ENCODE data around the gene MCTP1. TPM values are rescaled to one million over a fixed set of nuclear protein-coding genes. Genes with fewer than 3 reads are reported as not detected.
"Not testable (repeated sequence)": the region's sequence is repeated elsewhere in the genome, so short reads cannot be mapped to it uniquely, and the experiment has no call there.

Gene MCTP1
- total RNA-seq, 2 donors from 2014 or later, result not detected

DNA sequence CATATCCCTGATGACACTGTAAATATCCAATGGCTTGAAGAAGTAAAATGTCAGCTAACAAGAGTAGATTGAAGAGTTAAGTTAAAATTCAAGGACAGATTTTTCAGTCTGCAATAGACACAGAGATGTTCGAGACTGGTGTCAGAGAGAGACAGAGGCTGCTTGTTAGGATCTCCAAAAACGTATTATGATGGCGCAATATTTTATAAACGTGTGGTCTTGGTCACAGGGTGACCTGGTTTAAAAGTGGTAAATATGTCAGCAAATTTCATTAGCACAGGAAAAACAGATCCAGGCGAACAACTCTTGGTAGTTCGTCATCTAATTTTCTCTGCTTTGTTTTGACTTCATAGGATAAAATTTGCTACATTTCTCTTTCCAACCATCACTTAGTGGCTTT is 317.4 kb downstream of the MCTP1 start:
- Mint-ChIP-seq H3K9me3 (no peaks in the 10 kb centered on the region), H3K4me3 (no peak overlapping the region), H3K36me3 (ENCODE audit: low read depth) (no peaks in the 10 kb centered on the region), H3K27ac (no peak overlapping the region), H3K4me1 (no peaks in the 10 kb centered on the region), H3K27me3 (no peaks in the 10 kb centered on the region)
- no peak for ATAC-seq (replicated peaks)

DNA sequence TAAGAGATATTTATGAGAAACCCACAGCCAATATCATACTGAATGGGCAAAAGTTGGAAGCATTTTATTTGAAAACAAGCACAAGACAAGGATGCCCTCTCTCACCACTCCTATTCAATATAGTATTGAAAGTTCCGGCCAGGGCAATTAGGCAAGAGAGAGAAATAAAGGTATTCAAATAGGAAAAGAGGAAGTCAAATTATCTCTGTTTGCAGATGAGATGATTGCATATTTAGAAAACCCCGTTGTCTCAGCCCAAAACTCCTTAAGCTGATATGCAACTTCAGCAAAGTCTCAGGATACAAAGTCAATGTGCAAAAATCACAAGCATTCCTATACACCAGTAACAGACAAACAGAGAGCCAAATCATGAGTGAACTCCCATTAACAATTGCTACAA is 325.6 kb downstream of the MCTP1 start:
- not testable (repeated sequence) for H3K9me3 Mint-ChIP-seq; H3K36me3 Mint-ChIP-seq (ENCODE audit: low read depth); H3K27ac Mint-ChIP-seq; H3K4me1 Mint-ChIP-seq; ATAC-seq (replicated peaks); H3K4me3 Mint-ChIP-seq; H3K27me3 Mint-ChIP-seq

DNA sequence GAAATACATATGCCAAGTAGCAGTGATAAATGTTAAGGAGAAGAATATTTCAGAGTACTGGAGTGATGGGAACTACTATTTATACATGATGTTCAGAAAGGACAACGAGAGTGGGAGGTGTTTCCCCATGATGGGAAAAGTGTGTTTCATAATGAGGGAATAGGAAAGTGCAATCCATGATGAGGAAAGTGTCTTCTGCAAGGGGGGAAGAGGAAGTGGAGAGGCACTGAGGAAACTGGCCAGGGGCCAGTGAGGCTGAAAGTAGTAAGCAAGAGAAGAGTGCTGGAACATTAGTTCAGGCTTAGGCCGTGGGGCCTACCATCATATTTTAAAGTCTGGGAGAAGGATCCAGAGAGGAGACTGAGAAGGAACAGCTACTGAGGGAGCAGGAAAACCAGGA is 339.2 kb downstream of the MCTP1 start:
- no peaks in the 10 kb centered on the region for H3K4me1 Mint-ChIP-seq
- no peaks in the 10 kb centered on the region for H3K9me3 Mint-ChIP-seq
- no peak overlapping the region for H3K4me3 Mint-ChIP-seq

DNA sequence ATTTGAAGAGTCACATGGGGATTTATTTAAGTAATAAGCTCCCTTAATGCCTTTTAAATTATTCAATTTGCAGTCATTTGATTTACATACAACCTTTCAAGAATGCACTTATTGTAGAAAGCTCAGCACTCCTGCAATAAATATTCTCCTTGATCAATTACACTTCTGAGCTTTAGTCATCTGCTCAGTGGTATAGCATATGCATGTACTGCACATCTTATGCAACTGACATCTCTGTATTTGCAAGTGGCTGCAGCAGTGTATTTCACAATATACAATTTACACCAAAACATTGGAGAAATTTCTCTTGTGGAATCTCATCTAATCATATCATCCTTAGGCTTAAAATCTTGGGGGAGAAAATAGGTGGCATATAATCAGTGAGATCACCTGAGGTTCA is 340.7 kb downstream of the MCTP1 start:
- H3K4me1 Mint-ChIP-seq, result no peaks in the 10 kb centered on the region
- no peak overlapping the region for H3K27ac Mint-ChIP-seq
- ATAC-seq (replicated peaks), result no peak
- H3K27me3 Mint-ChIP-seq, result no peaks in the 10 kb centered on the region
- H3K9me3 Mint-ChIP-seq, result no peaks in the 10 kb centered on the region
- H3K4me3 Mint-ChIP-seq, result no peak overlapping the region
- no peaks in the 10 kb centered on the region for H3K36me3 Mint-ChIP-seq (ENCODE audit: low read depth)

More for the DNA sequence above, 339.2 kb downstream of the MCTP1 start:
- H3K27me3 Mint-ChIP-seq, result no peaks in the 10 kb centered on the region
- no peak for ATAC-seq (replicated peaks)
- no peaks in the 10 kb centered on the region for H3K36me3 Mint-ChIP-seq (ENCODE audit: low read depth)
- no peak overlapping the region for H3K27ac Mint-ChIP-seq

DNA sequence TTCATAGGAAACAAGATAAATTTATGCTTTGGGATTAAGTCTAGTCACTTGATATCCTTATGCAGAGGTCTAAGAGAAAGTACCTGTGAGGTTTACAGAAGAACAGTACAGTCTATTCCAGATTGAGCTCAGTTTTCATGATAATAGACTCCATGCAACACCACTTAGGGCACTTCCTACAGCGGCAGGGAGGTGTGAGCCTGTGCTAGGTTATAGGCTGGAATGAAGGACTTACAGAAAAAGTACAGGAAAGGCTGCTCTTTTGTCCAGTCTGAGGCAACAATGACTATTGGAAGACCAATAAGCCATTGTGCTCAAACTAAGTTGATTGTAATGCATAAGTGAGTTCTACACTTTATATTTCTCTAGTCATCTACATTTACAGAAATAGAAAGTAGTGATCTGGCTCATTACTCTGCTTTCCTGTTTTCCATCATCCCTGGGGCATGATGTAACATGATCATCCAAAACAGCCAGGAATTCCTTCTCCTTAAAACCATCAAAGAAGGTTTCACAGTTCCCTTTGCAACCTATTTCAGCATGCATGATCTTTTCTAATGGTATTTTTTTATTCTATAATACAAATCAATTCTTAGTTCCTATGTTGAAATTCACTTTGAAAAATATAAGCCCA is 343.7 kb downstream of the MCTP1 start:
- Mint-ChIP-seq H3K27me3 (peaks cover 8% of the 10 kb centered on the region), H3K4me1 (no peaks in the 10 kb centered on the region), H3K9me3 (no peaks in the 10 kb centered on the region), H3K4me3 (no peak overlapping the region), H3K36me3 (ENCODE audit: low read depth) (no peaks in the 10 kb centered on the region), H3K27ac (no peak overlapping the region)
- no peak for ATAC-seq (replicated peaks)

DNA sequence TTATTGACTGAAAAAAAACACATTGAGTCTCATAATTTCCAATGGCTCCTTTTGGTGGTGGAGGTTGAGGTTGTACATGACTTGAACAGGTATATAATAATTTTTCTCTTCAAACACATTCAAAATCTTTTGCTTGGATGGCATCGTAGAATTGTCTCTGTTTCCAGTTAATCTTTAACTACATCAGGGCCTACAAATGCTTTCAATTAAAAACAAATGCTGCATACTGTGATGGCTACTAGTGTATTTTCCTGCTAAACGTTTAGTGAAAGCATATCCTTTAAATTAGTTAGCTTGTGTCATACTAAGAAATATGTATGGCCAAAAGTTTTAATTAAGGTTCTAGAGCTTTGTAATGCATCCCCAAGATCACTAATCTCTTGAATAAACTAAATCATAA is 352.6 kb downstream of the MCTP1 start:
- Mint-ChIP-seq H3K27ac (no peak overlapping the region), H3K36me3 (ENCODE audit: low read depth) (no peaks in the 10 kb centered on the region), H3K4me1 (no peaks in the 10 kb centered on the region), H3K27me3 (no peaks in the 10 kb centered on the region), H3K9me3 (no peaks in the 10 kb centered on the region), H3K4me3 (no peak overlapping the region)
- ATAC-seq (replicated peaks), result no peak

DNA sequence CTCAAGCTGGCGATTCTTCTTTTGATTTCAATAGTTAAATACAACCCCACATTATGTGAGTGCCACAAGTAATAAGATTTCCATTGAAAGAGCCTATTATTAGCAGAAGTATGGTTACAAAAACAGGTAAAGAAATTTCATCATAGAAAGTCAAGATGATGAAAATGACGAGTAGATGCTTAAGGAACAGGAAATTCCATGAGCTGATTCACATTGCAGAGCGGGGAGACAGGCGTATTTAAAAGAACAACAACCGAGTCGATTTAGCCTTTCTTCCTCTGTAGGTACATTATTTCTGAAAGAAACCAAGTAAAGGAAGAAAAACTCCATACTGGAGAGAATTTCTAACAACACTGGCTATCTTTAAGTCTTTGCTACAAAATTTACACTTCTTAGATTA is 356.0 kb downstream of the MCTP1 start:
- Mint-ChIP-seq H3K27ac (no peak overlapping the region), H3K4me1 (no peaks in the 10 kb centered on the region), H3K4me3 (no peak overlapping the region), H3K36me3 (ENCODE audit: low read depth) (no peaks in the 10 kb centered on the region), H3K9me3 (no peaks in the 10 kb centered on the region), H3K27me3 (peaks cover 3% of the 10 kb centered on the region)
- no peak for ATAC-seq (replicated peaks)

DNA sequence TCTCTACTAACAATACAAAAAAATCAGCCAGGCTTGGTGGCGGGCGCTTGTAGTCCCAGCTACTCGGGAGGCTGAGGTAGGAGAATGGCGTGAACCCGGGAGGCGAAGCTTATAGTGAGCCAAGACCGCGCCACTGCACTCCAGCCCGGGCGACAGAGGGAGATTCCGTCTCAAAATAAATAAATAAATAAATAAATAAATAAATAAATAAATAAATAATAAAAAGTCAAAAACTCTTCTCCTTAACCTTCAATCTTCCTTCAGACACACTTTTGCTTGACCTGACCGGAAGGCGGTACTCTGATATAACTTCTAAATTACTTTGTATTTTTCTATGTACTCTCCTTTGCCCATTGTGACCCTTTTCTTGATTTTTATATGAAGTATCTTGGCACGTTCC is 364.3 kb downstream of the MCTP1 start:
- Mint-ChIP-seq H3K4me3 (no peak overlapping the region), H3K36me3 (ENCODE audit: low read depth) (no peaks in the 10 kb centered on the region), H3K9me3 (no peaks in the 10 kb centered on the region), H3K4me1 (no peaks in the 10 kb centered on the region), H3K27ac (no peak overlapping the region), H3K27me3 (peaks cover 3% of the 10 kb centered on the region)
- no peak for ATAC-seq (replicated peaks)

DNA sequence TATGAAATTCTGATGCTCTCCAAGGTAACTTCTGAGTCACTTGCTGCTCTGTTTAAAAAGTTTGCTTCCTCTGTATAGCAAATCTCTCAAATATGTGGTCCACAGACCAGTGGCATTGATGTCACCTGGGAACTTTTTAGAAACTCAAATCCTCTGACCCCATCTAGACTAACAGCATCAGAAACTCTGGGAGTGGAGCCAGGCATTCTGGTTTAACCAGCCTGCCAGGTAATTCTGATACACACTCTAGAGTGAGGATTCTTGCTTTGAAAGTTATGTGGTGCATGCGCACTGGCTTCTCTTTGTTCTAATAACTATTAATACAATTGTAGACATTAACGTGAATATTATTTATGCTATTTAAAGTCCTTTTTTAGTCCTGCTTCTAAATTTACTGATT is 368.3 kb downstream of the MCTP1 start:
- no peaks in the 10 kb centered on the region for H3K36me3 Mint-ChIP-seq (ENCODE audit: low read depth)
- no peak for ATAC-seq (replicated peaks)
- peaks cover 5% of the 10 kb centered on the region for H3K27me3 Mint-ChIP-seq
- no peaks in the 10 kb centered on the region for H3K9me3 Mint-ChIP-seq
- H3K4me1 Mint-ChIP-seq, result no peaks in the 10 kb centered on the region
- no peak overlapping the region for H3K27ac Mint-ChIP-seq
- H3K4me3 Mint-ChIP-seq, result no peak overlapping the region

DNA sequence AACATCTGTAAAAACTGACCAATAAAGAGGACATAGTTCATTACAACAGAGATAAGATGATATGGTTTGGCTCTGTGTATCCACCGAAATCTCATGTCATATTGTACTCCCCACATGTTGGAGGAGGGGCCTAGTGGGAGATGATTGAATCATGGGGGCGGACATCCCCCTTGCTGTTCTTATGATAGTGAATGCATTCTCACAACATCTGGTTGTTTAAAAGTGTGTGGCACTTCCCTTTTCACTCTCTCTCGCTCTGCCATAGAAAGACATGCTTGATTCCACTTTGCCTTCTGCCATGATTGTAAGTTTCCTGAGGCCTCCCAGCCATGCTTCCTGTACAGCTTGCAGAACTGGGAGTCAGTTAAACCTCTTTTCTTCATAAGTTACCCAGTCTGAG is 373.6 kb downstream of the MCTP1 start:
- Mint-ChIP-seq H3K4me3 (no peak overlapping the region), H3K27me3 (peaks cover 3% of the 10 kb centered on the region), H3K9me3 (no peaks in the 10 kb centered on the region), H3K4me1 (no peaks in the 10 kb centered on the region), H3K36me3 (ENCODE audit: low read depth) (no peaks in the 10 kb centered on the region), H3K27ac (no peak overlapping the region)
- ATAC-seq (replicated peaks), result no peak

DNA sequence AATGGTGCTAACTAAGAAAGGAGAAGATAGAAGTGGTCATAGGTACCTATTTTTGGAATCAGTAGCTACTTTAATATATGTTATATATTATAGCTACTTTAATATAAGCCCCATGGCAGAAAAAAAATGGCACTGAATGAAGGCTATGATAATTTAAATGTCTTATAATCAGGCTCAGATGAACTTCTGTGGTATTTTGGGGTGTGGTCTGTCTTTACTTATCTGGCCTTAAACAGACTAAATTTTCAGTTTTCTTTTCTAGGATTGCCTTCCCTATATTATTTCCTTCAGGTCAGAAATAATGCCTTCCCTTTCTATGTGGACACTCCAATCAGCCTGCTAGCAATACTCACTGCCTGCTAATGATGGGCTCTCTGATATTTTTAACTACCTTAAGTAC is 374.2 kb downstream of the MCTP1 start:
- no peaks in the 10 kb centered on the region for H3K4me1 Mint-ChIP-seq
- H3K27me3 Mint-ChIP-seq, result peaks cover 3% of the 10 kb centered on the region
- no peaks in the 10 kb centered on the region for H3K36me3 Mint-ChIP-seq (ENCODE audit: low read depth)
- ATAC-seq (replicated peaks), result no peak
- H3K4me3 Mint-ChIP-seq, result no peak overlapping the region
- H3K27ac Mint-ChIP-seq, result no peak overlapping the region
- H3K9me3 Mint-ChIP-seq, result no peaks in the 10 kb centered on the region

DNA sequence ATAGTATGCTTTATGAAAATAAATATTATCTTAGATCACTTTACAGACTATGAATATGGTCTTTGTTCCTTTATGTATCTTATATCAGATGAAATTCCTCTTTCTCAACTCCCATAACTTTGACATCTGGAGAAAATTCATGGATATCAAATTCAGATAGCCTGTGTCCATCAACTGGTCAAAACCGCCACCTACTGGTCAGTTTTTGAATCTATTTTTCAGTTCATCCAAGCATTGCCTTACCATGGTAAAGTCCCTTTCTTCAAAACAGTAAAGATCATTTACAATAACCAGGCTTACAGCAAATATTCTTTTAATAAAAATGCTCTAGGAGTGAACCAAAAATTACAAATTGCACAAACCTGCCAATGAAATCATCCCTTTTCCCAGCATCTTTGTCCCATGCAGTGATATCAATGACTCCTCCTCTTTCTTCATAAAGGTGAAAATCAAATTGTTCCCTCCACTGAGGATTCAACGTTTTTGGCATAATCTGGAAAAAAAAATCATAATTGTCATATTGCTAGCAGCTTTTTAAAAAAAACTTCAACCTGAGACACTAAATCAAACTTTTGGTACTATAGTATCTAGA is 375.9 kb downstream of the MCTP1 start:
- H3K27me3 Mint-ChIP-seq, result no peaks in the 10 kb centered on the region
- ATAC-seq (replicated peaks), result no peak
- no peaks in the 10 kb centered on the region for H3K36me3 Mint-ChIP-seq (ENCODE audit: low read depth)
- H3K4me3 Mint-ChIP-seq, result no peak overlapping the region
- H3K9me3 Mint-ChIP-seq, result no peaks in the 10 kb centered on the region
- H3K27ac Mint-ChIP-seq, result no peak overlapping the region
- H3K4me1 Mint-ChIP-seq, result no peaks in the 10 kb centered on the region

DNA sequence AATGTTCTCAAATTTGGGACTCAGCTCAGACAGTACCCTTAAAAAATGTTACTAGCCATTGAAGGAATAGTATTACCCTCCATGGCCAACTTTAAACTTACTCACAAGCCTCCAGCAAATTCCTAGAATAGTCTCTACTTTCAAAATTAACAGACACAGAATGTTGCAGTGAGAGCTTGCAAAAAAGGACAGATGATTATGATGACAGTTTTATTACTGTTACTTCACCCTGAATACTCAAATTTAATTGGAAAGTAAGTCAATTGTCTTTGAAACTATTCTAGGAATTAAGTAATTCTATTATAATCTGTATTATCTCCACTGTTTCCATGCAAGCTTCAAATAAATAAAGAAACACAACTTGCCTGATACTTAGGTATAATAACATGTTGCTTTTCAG is 378.1 kb downstream of the MCTP1 start:
- ATAC-seq (replicated peaks), result no peak
- H3K4me3 Mint-ChIP-seq, result no peak overlapping the region
- no peaks in the 10 kb centered on the region for H3K9me3 Mint-ChIP-seq
- no peaks in the 10 kb centered on the region for H3K4me1 Mint-ChIP-seq
- no peak overlapping the region for H3K27ac Mint-ChIP-seq
- H3K36me3 Mint-ChIP-seq (ENCODE audit: low read depth), result no peaks in the 10 kb centered on the region
- H3K27me3 Mint-ChIP-seq, result no peaks in the 10 kb centered on the region

DNA sequence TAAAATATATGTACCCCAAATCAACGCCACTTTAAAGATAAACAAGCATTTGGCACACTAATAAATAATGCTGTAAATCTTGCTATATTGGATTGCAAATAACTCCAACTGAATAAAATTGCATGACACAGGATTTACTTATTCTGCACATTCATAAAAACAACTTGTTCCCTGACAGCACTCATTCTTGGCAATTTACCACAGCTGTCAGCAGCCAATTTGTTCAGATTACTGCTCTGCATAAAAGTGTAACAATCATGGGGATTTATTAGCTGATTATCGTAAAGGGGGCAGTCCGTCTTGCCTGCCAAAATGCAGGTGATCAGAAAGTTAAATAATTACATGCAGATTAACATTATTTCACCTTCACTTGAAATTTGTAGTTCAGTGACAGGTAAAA is 381.2 kb downstream of the MCTP1 start:
- H3K27ac Mint-ChIP-seq, result no peak overlapping the region
- H3K4me3 Mint-ChIP-seq, result no peak overlapping the region
- no peaks in the 10 kb centered on the region for H3K4me1 Mint-ChIP-seq
- H3K36me3 Mint-ChIP-seq (ENCODE audit: low read depth), result no peaks in the 10 kb centered on the region
- H3K9me3 Mint-ChIP-seq, result no peaks in the 10 kb centered on the region
- peaks cover 3% of the 10 kb centered on the region for H3K27me3 Mint-ChIP-seq
- ATAC-seq (replicated peaks), result no peak

DNA sequence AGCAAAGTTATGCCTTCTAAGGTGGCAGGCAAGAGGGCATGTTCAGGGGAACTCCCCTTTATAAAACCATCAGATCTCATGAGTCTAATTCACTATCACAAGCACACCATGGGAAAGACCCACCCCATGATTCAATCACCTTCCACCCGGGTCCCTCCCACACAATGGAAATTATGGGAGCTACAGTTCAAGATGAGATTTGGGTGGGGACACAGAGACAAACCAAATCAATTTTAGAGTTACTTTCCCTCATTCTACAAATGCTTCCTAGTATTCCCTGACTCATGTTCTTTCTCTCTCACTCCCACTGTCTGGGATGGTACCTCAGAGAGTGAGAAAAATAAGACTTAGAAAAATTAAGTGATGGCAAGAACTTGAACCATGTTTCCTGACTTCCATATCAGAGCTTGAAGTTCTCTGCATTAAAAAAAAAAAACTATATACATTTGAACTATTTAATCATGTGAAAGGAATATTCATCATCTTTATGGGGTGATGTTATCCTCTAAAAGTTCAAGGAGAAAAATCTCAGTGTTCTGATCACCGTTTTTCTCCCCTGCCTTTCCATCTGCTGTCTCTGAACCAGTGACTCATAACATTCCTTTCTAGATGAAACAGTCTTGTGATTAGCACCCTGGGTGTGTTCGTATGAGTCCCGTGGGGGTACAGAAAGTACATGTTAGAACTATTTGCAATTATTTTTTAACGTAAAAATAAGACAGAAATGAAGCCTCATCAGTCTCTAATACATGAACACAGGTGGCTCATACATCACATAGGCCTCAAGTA is 383.5 kb downstream of the MCTP1 start:
- Mint-ChIP-seq H3K4me1 (no peaks in the 10 kb centered on the region), H3K4me3 (no peak overlapping the region), H3K27ac (no peak overlapping the region)

More for the DNA sequence above, 383.5 kb downstream of the MCTP1 start:
- ATAC-seq (replicated peaks), result peak; percentile 59
- no peaks in the 10 kb centered on the region for H3K9me3 Mint-ChIP-seq
- H3K36me3 Mint-ChIP-seq (ENCODE audit: low read depth), result no peaks in the 10 kb centered on the region
- peaks cover 3% of the 10 kb centered on the region for H3K27me3 Mint-ChIP-seq

Data from activated T-helper 17 cell treated with anti-CD3 and anti-CD28 coated beads, Interleukin-2, amount 50 U/mL, for 72 hours (primary cell).